ENCODE data around the gene OTOF. TPM values are rescaled to one million over a fixed set of nuclear protein-coding genes. Genes with fewer than 3 reads are reported as not detected.

Gene OTOF
- total and polyA plus RNA-seq, 9 of the 15 experiments (the other 6 are each of a cell fraction or from before 2014, with no cell fraction given), result 0.03 to 0.11 (median 0.06) TPM; not detected in 5

DNA sequence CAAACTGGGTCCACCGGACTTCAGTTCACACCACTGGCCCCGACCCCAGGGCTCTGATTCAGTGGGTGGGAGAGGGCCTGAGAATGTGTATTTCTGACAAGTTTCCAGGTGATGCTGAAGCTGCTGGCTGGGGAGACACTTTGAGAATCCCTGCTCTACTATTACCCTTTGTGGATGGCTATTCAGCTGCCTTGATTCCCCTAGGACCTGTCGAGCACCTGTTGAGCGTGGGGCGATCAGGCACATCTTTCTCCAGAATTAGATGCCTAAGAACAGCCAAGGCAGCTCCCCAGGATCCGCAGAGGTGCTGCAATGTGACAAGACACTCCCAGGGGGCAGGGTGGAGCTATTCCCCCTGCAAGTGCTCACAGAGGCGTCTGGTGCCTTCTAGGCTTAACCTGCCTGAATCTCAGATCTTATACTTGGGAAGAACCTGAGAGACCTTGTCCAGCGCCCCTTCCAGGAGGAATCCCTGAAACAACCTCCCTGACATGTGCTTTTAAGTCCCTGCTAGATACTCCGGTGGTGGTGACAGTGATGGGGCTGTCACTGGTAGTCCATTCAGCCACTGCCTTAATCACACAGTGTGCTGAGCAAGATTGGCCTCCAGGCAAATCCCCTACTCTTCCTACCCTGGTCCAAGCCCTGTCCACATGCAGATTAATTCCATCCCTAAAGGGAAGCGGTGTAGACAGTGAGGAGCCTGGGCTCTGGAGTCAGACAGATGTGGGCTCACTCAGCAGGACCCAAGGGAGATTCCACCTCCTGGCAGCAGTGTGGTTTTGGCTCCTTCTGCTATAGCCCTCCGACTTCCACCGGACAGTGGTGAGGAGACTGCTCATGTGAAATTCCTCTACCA, 43.4 kb upstream of the OTOF start:
- no peaks in the 10 kb centered on the region for H4K20me1 ChIP-seq (replicated peaks; ENCODE audit: control insufficient read depth, insufficient read depth, low read length)
- H3K4me2 ChIP-seq (ENCODE audit: insufficient read depth, low read length), result no peak overlapping the region
- DNase-seq (ENCODE audit: extremely low read depth in 1 of 4, low spot score in 3 of 4), result peak; percentile 60 to 73 (median 66)
- H3K4me1 ChIP-seq (replicated peaks in 1 of 2; ENCODE audit: control insufficient read depth in 2 of 2, insufficient read depth in 2 of 2, low read length in 2 of 2), result peaks cover 3 to 6% of the 10 kb centered on the region in 2 experiments; a peak in 2 of 5 replicates
- no TSS peak for BruUV-seq (replicated peaks)
- ChIA-PET POLR2A (interaction anchor here (0.8 to 1.0 kb wide), 2 partner anchors 10 to 54 kb away, joined by 3 to 6 read pairs; no protein-coding TSS in a partner anchor), CTCF (ENCODE audit: low intra/inter-chr PET ratio) (interaction anchor here (1.2 to 3.9 kb wide), 2 partner anchors 33 to 56 kb away, joined by 4 to 31 read pairs; no protein-coding TSS in a partner anchor)
- intact Hi-C loops (cut with micrococcal nuclease) (loop anchor here (1.0 to 2.0 kb wide), 2 partner anchors 34 to 56 kb away; no protein-coding TSS in a partner anchor), in situ Hi-C loops (cut with MboI) (no loop called here)
- H3K27ac ChIP-seq (ENCODE audit: extremely low read depth, low read depth, low read length), result no peak overlapping the region
- no peak overlapping the region for H2AFZ ChIP-seq (ENCODE audit: low read depth, low read length)
- H3K79me2 ChIP-seq (ENCODE audit: control insufficient read depth, insufficient read depth, low read length), result no peaks in the 10 kb centered on the region
- peaks cover 24 to 72% of the 10 kb centered on the region in 2 experiments for H3K27me3 ChIP-seq (ENCODE audit: control insufficient read depth in 2 of 2, insufficient read depth in 2 of 2, low read length in 2 of 2)
- no peak overlapping the region for H3K9ac ChIP-seq (ENCODE audit: insufficient read depth in 1 of 2, low read depth in 2 of 2, low read length in 2 of 2)
- H3K9me3 ChIP-seq (replicated peaks; ENCODE audit: control insufficient read depth, insufficient read depth, low read depth, low read length), result no peaks in the 10 kb centered on the region
- H3K9me1 ChIP-seq (ENCODE audit: control insufficient read depth, insufficient read depth, low read length), result no peaks in the 10 kb centered on the region
- FAIRE-seq, result peak; percentile 76
- H3K36me3 ChIP-seq (ENCODE audit: control insufficient read depth, insufficient read depth, low read length), result no peaks in the 10 kb centered on the region
- peak; percentile 91 for ATAC-seq
- no peak overlapping the region for H3K4me3 ChIP-seq
- 4% methylated on average over 12 of the region's 12 CpGs for WGBS (ENCODE audit: insufficient coverage, low coverage, missing lambda C conversion rate)
- no peak for TF ChIP-seq ERF (CRISPR knock-in tag; IDR thresholded peaks at IDR 0.05)
- 0 out of 2 replicates have a peak, but pooled peaks have one; percentile 20 for TF ChIP-seq RB1 (IDR thresholded peaks at IDR 0.05; ENCODE audit: low read depth)
- TF ChIP-seq ZKSCAN3 (CRISPR knock-in tag; IDR thresholded peaks at IDR 0.05), result no peak
- TF ChIP-seq TFAM (CRISPR knock-in tag; conservative IDR thresholded peaks at IDR 0.05), result no peak
- TF ChIP-seq JUN (IDR thresholded peaks at IDR 0.05; ENCODE audit: borderline replicate concordance, low read depth, low read length), result no peak
- TF ChIP-seq JUN (CRISPR knock-in tag; IDR thresholded peaks at IDR 0.05; ENCODE audit: borderline replicate concordance), result no peak
- TF ChIP-seq ARHGAP35 (IDR thresholded peaks at IDR 0.05; ENCODE audit: partially characterized antibody), result no peak
- TF ChIP-seq CTCF (IDR thresholded peaks at IDR 0.05 in 2 of 3, conservative IDR thresholded peaks at IDR 0.05 in 1 of 3; ENCODE audit: insufficient read depth in 2 of 3, low read depth in 1 of 3, low read length in 3 of 3), result peak; percentile 78 to 79 (median 78)
- no peak for TF ChIP-seq JUNB (CRISPR knock-in tag; conservative IDR thresholded peaks at IDR 0.05)
- no peak for TF ChIP-seq ZBTB2 (IDR thresholded peaks at IDR 0.05)
- no peak for TF ChIP-seq E2F3 (CRISPR knock-in tag; IDR thresholded peaks at IDR 0.05)
- no peak for TF ChIP-seq TAF9B (IDR thresholded peaks at IDR 0.05; ENCODE audit: partially characterized antibody)
- TF ChIP-seq ZNF263 (CRISPR knock-in tag; IDR thresholded peaks at IDR 0.05; ENCODE audit: borderline replicate concordance), result no peak
- no peak for TF ChIP-seq TBL1XR1 (IDR thresholded peaks at IDR 0.05; ENCODE audit: low read length in 2 of 2)
- TF ChIP-seq ELF2 (CRISPR knock-in tag; IDR thresholded peaks at IDR 0.05), result no peak
- peak; percentile 69 to 79 for TF ChIP-seq RAD21 (CRISPR knock-in tag; conservative IDR thresholded peaks at IDR 0.05 in 1 of 2, IDR thresholded peaks at IDR 0.05 in 1 of 2)
- TF ChIP-seq CBX1 (IDR thresholded peaks at IDR 0.05; ENCODE audit: low read depth), result no peak
- no peak for TF ChIP-seq SRSF9 (IDR thresholded peaks at IDR 0.05; ENCODE audit: borderline replicate concordance, low read depth, low read length)
- no peak for TF ChIP-seq TBP (optimal IDR thresholded peaks at IDR 0.05; ENCODE audit: low read depth, low read length)
- TF ChIP-seq ZNF668 (CRISPR knock-in tag; IDR thresholded peaks at IDR 0.05), result no peak
